H1 (cell line): ENCODE results near the gene CLRN1. TPM values are rescaled to one million over a fixed set of nuclear protein-coding genes. Genes with fewer than 3 reads are reported as not detected.

Experiments used
- CTCF ChIA-PET: fragments of 300-600 bp; sonication (Branson Sonifier 250); formaldehyde crosslinking; loops from one replicate; lab custom pipeline; 2021; ENCODE audit not compliant: partially characterized antibody; lab: Charles Lee
- POLR2A ChIA-PET: fragments of 300-600 bp; sonication (Branson Sonifier 250); formaldehyde crosslinking; loops from one replicate; lab custom pipeline; 2021; ENCODE audit warnings: inconsistent platforms; ENCODE audit not compliant: partially characterized antibody; lab: Charles Lee
- DNase-seq, 2 experiments: peaks; one replicate each; pipeline versions ENCODE4 v3.0.0 to v3.0.0-alpha.2; 2010 to 2022; ENCODE audit warnings: low spot score in 2 of 2, low read depth in 1 of 2, mixed read lengths in 1 of 2
- FAIRE-seq: peaks from 2 replicates; lab custom pipeline; 2011; peaks lifted over from hg19 to GRCh38; lab: Jason Lieb, UNC
- H2AFZ ChIP-seq: 2 replicates; pipeline ENCODE4 v1.8.1; 2012; ENCODE audit warnings: low read length, inconsistent platforms
- H2AK5ac ChIP-seq: 2 replicates; pipeline ENCODE4 v1.6.1; 2013; ENCODE audit warnings: low read depth, low read length
- H2BK120ac ChIP-seq: replicated peaks from 2 replicates; pipeline ENCODE3; 2013; ENCODE audit warnings: low read depth, low read length, inconsistent platforms
- H2BK12ac ChIP-seq: 2 replicates; pipeline ENCODE4 v1.6.1; 2013; ENCODE audit warnings: low read depth, low read length
- H2BK15ac ChIP-seq: 2 replicates; pipeline ENCODE4 v1.6.1; 2013; ENCODE audit warnings: low read length
- H2BK20ac ChIP-seq: 2 replicates; pipeline ENCODE4 v1.6.1; 2013; ENCODE audit warnings: low read length
- H2BK5ac ChIP-seq: 2 replicates; pipeline ENCODE4 v1.6.1; 2013; ENCODE audit warnings: low read depth, low read length
- H3K14ac ChIP-seq: 2 replicates; pipeline ENCODE4 v1.6.1; 2013; ENCODE audit warnings: inconsistent platforms; ENCODE audit not compliant: insufficient read length
- H3K18ac ChIP-seq: 2 replicates; pipeline ENCODE4 v1.6.1; 2013; ENCODE audit warnings: low read length; ENCODE audit errors: extremely low read depth
- H3K23ac ChIP-seq: 2 replicates; pipeline ENCODE4 v1.6.1; 2013; ENCODE audit warnings: inconsistent platforms; ENCODE audit not compliant: insufficient read length
- H3K23me2 ChIP-seq: 2 replicates; pipeline ENCODE4 v1.6.1; 2013; ENCODE audit warnings: low read depth, low read length
- H3K27ac ChIP-seq: 2 replicates; pipeline ENCODE4 v1.6.1; 2011; ENCODE audit warnings: low read depth, low read length, inconsistent platforms
- H3K27me3 ChIP-seq, 4 experiments: replicated peaks in 1 of 4; 1 replicate in 1 of 4; 2 replicates in 3 of 4; pipeline versions ENCODE4 v1.6.1 to v1.8.1; 2011 to 2013; ENCODE audit warnings: low read length in 3 of 4, mild to moderate bottlenecking in 3 of 4, inconsistent platforms in 2 of 4, mixed read lengths in 2 of 4, moderate library complexity in 1 of 4; ENCODE audit not compliant: control insufficient read depth in 3 of 4, insufficient read depth in 3 of 4; ENCODE audit errors: extremely low read depth in 1 of 4
- H3K36me3 ChIP-seq, 4 experiments: 2 replicates each; pipeline versions ENCODE4 v1.6.1 to v1.8.1; 2011 to 2013; ENCODE audit warnings: mild to moderate bottlenecking in 4 of 4, low read length in 3 of 4, moderate library complexity in 2 of 4, control low read depth in 1 of 4, inconsistent platforms in 1 of 4; ENCODE audit not compliant: insufficient read depth in 4 of 4, control insufficient read depth in 2 of 4
- H3K4ac ChIP-seq: replicated peaks from 2 replicates; pipeline ENCODE3; 2013; ENCODE audit warnings: low read length, low read depth, mixed read lengths, inconsistent platforms; ENCODE audit not compliant: insufficient read length
- H3K4me1 ChIP-seq, 4 experiments: replicated peaks in 1 of 4; 1 replicate in 1 of 4; 2 replicates in 3 of 4; pipeline versions ENCODE4 v1.6.1 to v1.8.1; 2011 to 2013; ENCODE audit warnings: low read length in 3 of 4, inconsistent platforms in 2 of 4, mixed read lengths in 1 of 4; ENCODE audit not compliant: insufficient read depth in 4 of 4, control insufficient read depth in 3 of 4
- H3K4me2 ChIP-seq, 2 experiments: 2 replicates each; pipeline versions ENCODE4 v1.6.1 to v1.8.1; 2011 to 2013; ENCODE audit warnings: low read depth in 2 of 2, low read length in 2 of 2, control low read depth in 1 of 2, inconsistent platforms in 1 of 2, mild to moderate bottlenecking in 1 of 2; ENCODE audit not compliant: insufficient read depth in 1 of 2
- H3K4me3 ChIP-seq, 4 experiments: fragments of 200-600, 300-600 bp in 1 of 4; sonication (generic), shearing (Covaris generic), sonication (Bioruptor Twin) in 1 of 4; 2 replicates each; pipeline versions ENCODE4 v1.5.1 to v1.8.1; 2011 to 2016; ENCODE audit warnings: low read length in 4 of 4, low read depth in 3 of 4, control low read depth in 2 of 4, inconsistent platforms in 2 of 4, mild to moderate bottlenecking in 2 of 4, mixed read lengths in 1 of 4, moderate library complexity in 1 of 4; ENCODE audit not compliant: insufficient read depth in 2 of 4; ENCODE audit errors: extremely low read depth in 1 of 4
- H3K56ac ChIP-seq: replicated peaks from 2 replicates; pipeline ENCODE3; 2013; ENCODE audit warnings: low read depth, mild to moderate bottlenecking, mixed read lengths, low read length, inconsistent platforms; ENCODE audit not compliant: insufficient read length
- H3K79me1 ChIP-seq: 2 replicates; pipeline ENCODE4 v1.6.1; 2013; ENCODE audit warnings: low read depth, low read length, control low read depth
- H3K79me2 ChIP-seq, 2 experiments: 2 replicates each; pipeline versions ENCODE4 v1.6.1 to v1.8.1; 2012 to 2013; ENCODE audit warnings: low read length in 2 of 2, mild to moderate bottlenecking in 2 of 2, inconsistent platforms in 1 of 2; ENCODE audit not compliant: insufficient read depth in 2 of 2, control insufficient read depth in 1 of 2
- H3K9ac ChIP-seq, 4 experiments: replicated peaks in 1 of 4; 1 replicate in 1 of 4; 2 replicates in 3 of 4; pipeline versions ENCODE4 v1.6.1 to v1.8.1; 2011 to 2013; ENCODE audit warnings: low read depth in 3 of 4, low read length in 3 of 4, control low read depth in 2 of 4, mild to moderate bottlenecking in 2 of 4, moderate library complexity in 2 of 4, inconsistent platforms in 1 of 4; ENCODE audit errors: extremely low read depth in 1 of 4
- H3K9me3 ChIP-seq, 2 experiments: 2 replicates each; pipeline versions ENCODE4 v1.6.1 to v1.8.1; 2012 to 2013; ENCODE audit warnings: mild to moderate bottlenecking in 2 of 2, moderate library complexity in 2 of 2, control low read depth in 1 of 2, inconsistent platforms in 1 of 2, low read depth in 1 of 2, low read length in 1 of 2, mixed read lengths in 1 of 2; ENCODE audit not compliant: insufficient read depth in 2 of 2
- H4K20me1 ChIP-seq, 2 experiments: replicated peaks in 1 of 2; 2 replicates each; pipeline versions ENCODE3 to v1.8.1; 2011 to 2013; ENCODE audit warnings: inconsistent platforms in 2 of 2, low read length in 2 of 2, mild to moderate bottlenecking in 1 of 2; ENCODE audit not compliant: insufficient read depth in 2 of 2, control insufficient read depth in 1 of 2
- H4K5ac ChIP-seq: 2 replicates; pipeline ENCODE4 v1.6.1; 2013; ENCODE audit warnings: low read length, low read depth, mixed read lengths, inconsistent platforms; ENCODE audit not compliant: insufficient read length
- H4K8ac ChIP-seq: 2 replicates; pipeline ENCODE4 v1.8.0; 2013; ENCODE audit warnings: mild to moderate bottlenecking, moderate library complexity, low read length, inconsistent platforms; ENCODE audit not compliant: insufficient read depth; ENCODE audit errors: extremely low read depth
- H4K91ac ChIP-seq: replicated peaks from 2 replicates; pipeline ENCODE3; 2013; ENCODE audit warnings: low read length, mixed read lengths, inconsistent platforms; ENCODE audit not compliant: insufficient read length
- CEBPB ChIP-seq: IDR thresholded peaks from 2 replicates; pipeline ENCODE4 v1.6.1; 2012; ENCODE audit warnings: low read depth, low read length
- WGBS, 2 experiments: shearing (Covaris generic) in 1 of 2; methylation state at CpG; one replicate each; pipeline versions ENCODE4 v1.1.6 to v1.1.7; 2013 to 2015; ENCODE audit warnings: low lambda C conversion rate in 2 of 2, mixed read lengths in 2 of 2, inconsistent platforms in 1 of 2, low coverage in 1 of 2, missing lambda C conversion rate in 1 of 2; ENCODE audit not compliant: insufficient replicate concordance in 2 of 2, insufficient coverage in 1 of 2, insufficient read length in 1 of 2; ENCODE audit errors: extremely low coverage in 1 of 2, missing lambda C conversion rate in 1 of 2; 5-methylcytosine and 5-hydroxymethylcytosine counted together
- polyA plus RNA-seq, 7 experiments: library from polyadenylated mRNA; depleted of rRNA in 3 of 7; stranded (reverse) in 5 of 7; unstranded in 2 of 7; fragments of >200 nt in 5 of 7; fragments of 200-250 nt in 2 of 7; gene quantifications; 1 replicate in 5 of 7; 2 replicates in 1 of 7; 4 replicates in 1 of 7; pipeline versions ENCODE4 v1.2.1 to v1.2.3, GENCODE V29; 2011 to 2013; ENCODE audit warnings: missing spikeins in 2 of 7, mixed read lengths in 2 of 7
- total RNA-seq: library from RNA; stranded (reverse); fragmentation: NEBNext Ultra II Directional; extraction: Animal tissue kit (Norgen Biotek cat#: 25700); gene quantifications from 2 replicates; pipeline ENCODE4 v1.2.1, GENCODE V29; 2021
- TF ChIP-seq, protein P1 (sequence below): IDR thresholded peaks from 2 replicates; pipeline ENCODE4 v1.6.1; 2012; ENCODE audit warnings: inconsistent platforms

The CLRN1 gene
- total and polyA plus RNA-seq, 2 of the 8 experiments (the other 6 are each of a cell fraction or from before 2014, with no cell fraction given): 0.20 to 0.35 TPM

DNA sequence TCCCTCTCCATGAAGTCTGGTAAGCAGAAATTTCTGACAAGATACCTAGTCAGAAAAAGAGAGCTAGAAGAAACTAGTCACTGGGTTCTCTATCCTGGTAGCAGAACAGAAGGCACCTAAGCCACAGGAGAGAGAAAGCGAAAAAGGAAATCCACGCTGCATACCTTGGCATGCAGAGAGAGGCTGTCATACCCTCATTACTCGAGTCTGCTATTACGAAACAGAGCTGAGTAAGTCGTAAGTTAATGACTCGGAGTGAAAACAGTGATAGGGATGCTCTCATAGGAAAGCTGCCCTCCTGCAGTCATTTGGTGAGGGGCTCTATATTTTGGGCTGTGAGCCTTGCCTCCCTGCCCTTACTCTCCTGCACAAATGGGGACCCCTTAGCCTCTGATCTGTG is 16.2 kb downstream of the CLRN1 start:
- CTCF ChIA-PET: no interaction called here
- no peaks in the 10 kb centered on the region for H3K27me3 ChIP-seq

More for the DNA sequence above, 16.2 kb downstream of the CLRN1 start:
- Histone ChIP-seq H3K4ac (no peak overlapping the region), H3K23me2 (no peaks in the 10 kb centered on the region), H2BK20ac (no peak overlapping the region), H3K4me1 (no peaks in the 10 kb centered on the region), H3K9me3 (no peaks in the 10 kb centered on the region)
- POLR2A ChIA-PET: no interaction called here
- FAIRE-seq: no peak
- TF ChIP-seq, protein P1, sequence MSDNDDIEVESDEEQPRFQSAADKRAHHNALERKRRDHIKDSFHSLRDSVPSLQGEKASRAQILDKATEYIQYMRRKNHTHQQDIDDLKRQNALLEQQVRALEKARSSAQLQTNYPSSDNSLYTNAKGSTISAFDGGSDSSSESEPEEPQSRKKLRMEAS: no peak
- TF ChIP-seq CEBPB: peak; percentile 79
- TF ChIP-seq, all 59 proteins: peak for 1
- DNase-seq: no peak
- Histone ChIP-seq H2BK120ac (no peak overlapping the region), H3K79me2 (no peaks in the 10 kb centered on the region), H3K4me2 (no peak overlapping the region), H2AK5ac (no peak overlapping the region), H3K9ac (no peak overlapping the region), H3K18ac (no peak overlapping the region), H2AFZ (no peak overlapping the region), H3K4me3 (no peak overlapping the region), H3K23ac (no peak overlapping the region), H3K56ac (no peak overlapping the region), H4K91ac (no peak overlapping the region), H3K79me1 (no peaks in the 10 kb centered on the region), H4K5ac (no peak overlapping the region), H4K20me1 (no peaks in the 10 kb centered on the region), H2BK12ac (no peak overlapping the region), H2BK15ac (no peak overlapping the region), H3K27ac (no peak overlapping the region), H4K8ac (no peak overlapping the region), H3K14ac (no peak overlapping the region), H2BK5ac (no peak overlapping the region), H3K36me3 (no peaks in the 10 kb centered on the region)
- WGBS, 2 experiments: 86% methylated on average over 6 of the region's 6 CpGs; no CpG with 5 or more reads in 1 of the 2 experiments
